ENCODE data around the gene TBCD. TPM values are rescaled to one million over a fixed set of nuclear protein-coding genes. Genes with fewer than 3 reads are reported as not detected.
"Not testable (repeated sequence)": the region's sequence is repeated elsewhere in the genome, so short reads cannot be mapped to it uniquely, and the experiment has no call there.

Gene TBCD
- total RNA-seq, 1 donor from 2014 or later = 207 TPM

GRCh38 chr17:82950525-82951102, 198.7 kb downstream of the TBCD start:
- TF ChIP-seq, protein P1, sequence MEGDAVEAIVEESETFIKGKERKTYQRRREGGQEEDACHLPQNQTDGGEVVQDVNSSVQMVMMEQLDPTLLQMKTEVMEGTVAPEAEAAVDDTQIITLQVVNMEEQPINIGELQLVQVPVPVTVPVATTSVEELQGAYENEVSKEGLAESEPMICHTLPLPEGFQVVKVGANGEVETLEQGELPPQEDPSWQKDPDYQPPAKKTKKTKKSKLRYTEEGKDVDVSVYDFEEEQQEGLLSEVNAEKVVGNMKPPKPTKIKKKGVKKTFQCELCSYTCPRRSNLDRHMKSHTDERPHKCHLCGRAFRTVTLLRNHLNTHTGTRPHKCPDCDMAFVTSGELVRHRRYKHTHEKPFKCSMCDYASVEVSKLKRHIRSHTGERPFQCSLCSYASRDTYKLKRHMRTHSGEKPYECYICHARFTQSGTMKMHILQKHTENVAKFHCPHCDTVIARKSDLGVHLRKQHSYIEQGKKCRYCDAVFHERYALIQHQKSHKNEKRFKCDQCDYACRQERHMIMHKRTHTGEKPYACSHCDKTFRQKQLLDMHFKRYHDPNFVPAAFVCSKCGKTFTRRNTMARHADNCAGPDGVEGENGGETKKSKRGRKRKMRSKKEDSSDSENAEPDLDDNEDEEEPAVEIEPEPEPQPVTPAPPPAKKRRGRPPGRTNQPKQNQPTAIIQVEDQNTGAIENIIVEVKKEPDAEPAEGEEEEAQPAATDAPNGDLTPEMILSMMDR (IDR thresholded peaks at IDR 0.05; ENCODE audit: unreplicated experiment) = no peak
- Mint-ChIP-seq H3K36me3 (ENCODE audit: low read depth, unreplicated experiment) (peaks cover 61% of the 10 kb centered on the region), H3K4me1 (ENCODE audit: unreplicated experiment) (no peaks in the 10 kb centered on the region), H3K27me3 (ENCODE audit: unreplicated experiment) (peaks cover 21% of the 10 kb centered on the region), H3K27ac (ENCODE audit: unreplicated experiment) (no peak overlapping the region), H3K9me3 (ENCODE audit: unreplicated experiment) (peaks cover 49% of the 10 kb centered on the region), H3K4me3 (ENCODE audit: unreplicated experiment) (no peak overlapping the region)
- no peak for DNase-seq (ENCODE audit: low spot score)

GRCh38 chr17:82952019-82952418, 200.2 kb downstream of the TBCD start:
- Mint-ChIP-seq H3K9me3 (ENCODE audit: unreplicated experiment) (peaks cover 41% of the 10 kb centered on the region), H3K27me3 (ENCODE audit: unreplicated experiment) (peaks cover 22% of the 10 kb centered on the region)

GRCh38 chr17:82955106-82955505, 203.2 kb downstream of the TBCD start:
- H3K27me3 Mint-ChIP-seq (ENCODE audit: unreplicated experiment) = peaks cover 12% of the 10 kb centered on the region
- H3K36me3 Mint-ChIP-seq (ENCODE audit: low read depth, unreplicated experiment) = peaks cover 39% of the 10 kb centered on the region
- H3K4me1 Mint-ChIP-seq (ENCODE audit: unreplicated experiment); DNase-seq (ENCODE audit: low spot score); H3K27ac Mint-ChIP-seq (ENCODE audit: unreplicated experiment): not testable (repeated sequence)
- H3K4me3 Mint-ChIP-seq (ENCODE audit: unreplicated experiment) = peak overlapping the region; percentile 23
- peaks cover 29% of the 10 kb centered on the region for H3K9me3 Mint-ChIP-seq (ENCODE audit: unreplicated experiment)

More at GRCh38 chr17:82952019-82952418, 200.2 kb downstream of the TBCD start:
- TF ChIP-seq, protein P1 (IDR thresholded peaks at IDR 0.05; ENCODE audit: unreplicated experiment) = no peak
- no peaks in the 10 kb centered on the region for H3K4me1 Mint-ChIP-seq (ENCODE audit: unreplicated experiment)
- no peak overlapping the region for H3K27ac Mint-ChIP-seq (ENCODE audit: unreplicated experiment)
- H3K4me3 Mint-ChIP-seq (ENCODE audit: unreplicated experiment) = peak overlapping the region; percentile 22
- no peak for DNase-seq (ENCODE audit: low spot score)
- H3K36me3 Mint-ChIP-seq (ENCODE audit: low read depth, unreplicated experiment) = peaks cover 49% of the 10 kb centered on the region

GRCh38 chr17:82955627-82956026, 203.8 kb downstream of the TBCD start:
- not testable (repeated sequence) for DNase-seq (ENCODE audit: low spot score); H3K4me1 Mint-ChIP-seq (ENCODE audit: unreplicated experiment); H3K27ac Mint-ChIP-seq (ENCODE audit: unreplicated experiment); H3K4me3 Mint-ChIP-seq (ENCODE audit: unreplicated experiment)
- Mint-ChIP-seq H3K9me3 (ENCODE audit: unreplicated experiment) (peaks cover 29% of the 10 kb centered on the region), H3K36me3 (ENCODE audit: low read depth, unreplicated experiment) (peaks cover 34% of the 10 kb centered on the region), H3K27me3 (ENCODE audit: unreplicated experiment) (peaks cover 12% of the 10 kb centered on the region)

GRCh38 chr17:82956146-82956725, 204.4 kb downstream of the TBCD start:
- Mint-ChIP-seq H3K9me3 (ENCODE audit: unreplicated experiment) (peaks cover 29% of the 10 kb centered on the region), H3K4me3 (ENCODE audit: unreplicated experiment) (no peak overlapping the region), H3K4me1 (ENCODE audit: unreplicated experiment) (no peaks in the 10 kb centered on the region), H3K36me3 (ENCODE audit: low read depth, unreplicated experiment) (peaks cover 33% of the 10 kb centered on the region), H3K27me3 (ENCODE audit: unreplicated experiment) (peaks cover 12% of the 10 kb centered on the region), H3K27ac (ENCODE audit: unreplicated experiment) (no peak overlapping the region)
- TF ChIP-seq, protein P1 (IDR thresholded peaks at IDR 0.05; ENCODE audit: unreplicated experiment) = no peak
- DNase-seq (ENCODE audit: low spot score) = no peak

Measured in endothelial cell (in vitro differentiated cells).